Fibroblast of gingiva (primary cell): ENCODE measurements around the gene ANK2.
"Not testable (repeated sequence)": the region's sequence is repeated elsewhere in the genome, so short reads cannot be mapped to it uniquely, and the experiment has no call there.

Experiments used
- DNase-seq: peaks from one replicate; pipeline ENCODE4 v3.0.0-alpha.2; 2011; ENCODE audit warnings: low read depth

Gene ANK2

GRCh38 chr4:113209652-113210320, 160.3 kb downstream of the ANK2 start:
- no peak for DNase-seq

DNA sequence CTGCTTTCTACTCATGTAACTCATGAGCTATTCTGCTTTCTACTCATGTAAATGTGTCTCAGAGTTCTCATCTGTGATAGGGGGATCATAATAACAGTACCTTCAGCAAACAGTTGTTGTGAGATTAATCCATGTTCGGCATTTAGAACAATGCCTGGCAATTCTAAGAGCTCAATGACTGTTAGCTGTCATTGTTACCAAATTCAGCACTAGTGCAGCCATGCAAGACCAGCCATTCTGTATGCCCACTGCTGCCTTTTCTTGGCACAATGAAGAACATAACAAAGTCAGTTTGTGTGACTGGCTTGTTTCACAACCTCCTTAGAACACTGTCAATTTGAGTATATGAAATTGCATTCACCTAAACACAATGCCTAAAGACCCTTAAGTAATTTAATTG, 163.2 kb downstream of the ANK2 start:
- DNase-seq, result no peak

- DNase-seq, result peak; percentile 19
Measured at GRCh38 chr4:113221990-113222389, 172.5 kb downstream of the ANK2 start.

DNA sequence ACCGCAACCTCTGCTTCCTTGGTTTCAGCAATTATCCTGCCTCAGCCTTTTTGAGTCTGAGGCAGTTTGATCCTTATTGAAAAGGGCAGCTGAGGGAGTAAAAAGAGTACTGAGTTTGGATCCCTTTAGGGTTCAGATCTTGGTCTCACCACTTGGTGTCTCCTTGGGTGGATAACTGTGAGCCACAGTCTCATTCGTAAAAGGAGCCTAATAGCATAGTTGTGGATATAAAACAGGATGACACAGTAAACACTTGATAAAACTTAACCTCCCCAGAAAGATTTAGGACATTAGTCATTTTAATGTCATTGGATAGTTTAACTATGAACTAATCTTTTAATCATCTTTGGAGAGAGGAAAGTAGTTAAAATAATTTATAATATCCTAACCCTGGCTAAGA, 173.0 kb downstream of the ANK2 start:
- DNase-seq, result peak; percentile 1

DNA sequence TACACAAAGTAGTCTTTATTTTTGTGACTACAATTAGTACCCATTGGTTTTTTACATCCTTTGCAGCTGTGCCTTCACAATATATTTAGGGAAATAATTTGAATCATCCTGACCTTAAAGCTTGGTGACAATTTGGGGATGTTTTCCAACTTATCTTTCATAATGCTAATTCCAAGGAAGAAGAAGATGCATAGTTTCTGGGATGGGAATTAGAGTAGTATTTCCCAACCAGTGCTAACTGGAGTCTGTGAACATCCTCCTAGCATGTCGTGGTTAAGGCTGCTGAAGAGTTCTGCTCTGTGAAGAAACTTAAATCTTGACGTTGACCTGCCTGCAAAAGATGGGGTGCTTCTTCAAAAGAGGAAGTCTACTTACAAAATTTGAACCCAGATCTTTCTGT, 173.5 kb downstream of the ANK2 start:
- peak; percentile 29 for DNase-seq

DNA sequence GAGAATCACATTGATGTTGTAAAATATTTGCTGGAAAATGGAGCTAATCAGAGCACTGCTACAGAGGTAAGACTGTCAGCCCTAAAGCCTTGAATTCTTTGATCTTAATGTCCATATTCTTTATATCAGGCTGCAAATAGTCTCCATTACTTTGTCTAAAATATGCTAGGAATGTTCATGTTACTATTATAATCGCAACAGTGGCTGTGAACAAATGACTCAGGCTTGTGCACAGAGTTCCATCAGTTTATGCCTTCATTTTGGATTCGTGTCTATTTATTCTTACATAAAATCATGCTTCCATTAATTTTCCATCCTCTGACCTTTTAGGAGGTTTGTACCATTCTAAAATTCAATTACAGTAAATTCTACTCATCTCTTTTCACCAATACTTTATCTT, 182.7 kb downstream of the ANK2 start:
- no peak for DNase-seq

- DNase-seq, result no peak
Measured at GRCh38 chr4:113236916-113237315, 187.5 kb downstream of the ANK2 start.

GRCh38 chr4:113243312-113243711, 193.9 kb downstream of the ANK2 start:
- no peak for DNase-seq

DNA sequence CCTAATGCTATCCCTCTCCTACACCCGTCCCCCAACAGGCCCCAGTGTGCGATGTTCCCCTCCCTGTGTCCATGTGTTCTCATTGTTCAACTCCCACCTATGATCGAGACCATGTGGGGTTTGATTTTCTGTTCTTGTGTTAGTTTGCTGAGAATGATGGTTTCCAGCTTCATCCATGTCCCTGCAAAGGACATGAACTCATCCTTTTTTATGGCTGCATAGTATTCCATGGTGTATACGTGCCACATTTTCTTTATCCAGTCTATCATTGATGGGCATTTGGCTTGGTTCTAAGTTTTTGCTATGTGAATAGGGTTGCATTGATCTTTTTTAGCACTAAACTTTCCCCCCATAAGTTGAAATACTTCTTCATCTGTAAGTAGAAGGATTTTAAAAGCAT, 195.3 kb downstream of the ANK2 start:
- not testable (repeated sequence) for DNase-seq

- no peak for DNase-seq
Measured at GRCh38 chr4:113248320-113248719, 198.9 kb downstream of the ANK2 start.

DNA sequence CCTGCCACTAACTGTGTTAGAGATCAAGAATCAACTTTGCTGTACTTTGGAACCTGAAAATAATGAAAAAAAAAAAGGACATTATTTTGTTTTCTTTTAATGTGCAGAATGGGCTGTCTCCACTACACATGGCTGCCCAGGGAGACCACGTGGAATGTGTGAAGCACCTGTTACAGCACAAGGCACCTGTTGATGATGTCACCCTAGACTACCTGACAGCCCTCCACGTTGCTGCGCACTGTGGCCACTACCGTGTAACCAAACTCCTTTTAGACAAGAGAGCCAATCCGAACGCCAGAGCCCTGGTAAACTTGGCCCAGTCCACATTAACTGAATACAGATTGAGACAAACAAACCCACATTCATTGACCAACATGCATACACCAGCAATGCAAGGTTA, 206.2 kb downstream of the ANK2 start:
- no peak for DNase-seq

DNA sequence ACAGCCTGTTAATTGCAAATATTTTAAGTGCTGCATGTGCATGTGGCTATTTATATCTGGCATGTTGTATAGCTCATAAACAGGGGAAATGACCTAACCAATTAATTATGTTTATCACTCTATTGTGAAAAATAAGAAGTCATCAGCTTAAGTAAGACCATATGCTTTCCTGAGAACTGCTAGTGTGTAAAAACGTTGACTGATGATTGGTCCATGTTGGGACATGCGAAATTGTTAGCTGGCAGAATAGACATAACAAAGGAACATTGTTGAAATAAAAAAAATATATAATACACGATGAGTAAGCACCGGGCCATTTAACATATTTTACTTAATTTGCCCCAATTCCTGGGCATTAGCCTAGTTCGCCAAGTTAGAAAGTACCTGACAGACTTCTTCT, 207.5 kb downstream of the ANK2 start:
- peak; percentile 91 for DNase-seq

DNA sequence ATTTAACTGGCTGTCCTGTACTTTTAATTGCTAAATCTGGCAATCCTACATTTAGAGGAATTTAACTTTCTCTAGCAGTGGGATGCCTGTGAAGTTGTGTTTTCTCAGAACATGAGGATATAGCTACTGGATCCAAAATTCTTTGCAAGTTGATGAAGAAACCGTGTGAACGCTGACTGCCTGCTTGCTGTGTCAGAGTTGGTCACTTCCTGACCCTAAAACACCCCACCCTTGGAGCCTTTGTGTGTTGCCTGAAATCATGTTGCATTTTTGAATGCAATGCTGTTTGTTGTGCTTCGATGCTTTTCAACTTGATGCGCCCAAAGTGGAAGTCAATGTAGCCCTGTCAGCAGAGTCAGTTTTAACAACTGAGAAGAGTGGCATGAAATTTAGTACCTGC, 211.2 kb downstream of the ANK2 start:
- no peak for DNase-seq

DNA sequence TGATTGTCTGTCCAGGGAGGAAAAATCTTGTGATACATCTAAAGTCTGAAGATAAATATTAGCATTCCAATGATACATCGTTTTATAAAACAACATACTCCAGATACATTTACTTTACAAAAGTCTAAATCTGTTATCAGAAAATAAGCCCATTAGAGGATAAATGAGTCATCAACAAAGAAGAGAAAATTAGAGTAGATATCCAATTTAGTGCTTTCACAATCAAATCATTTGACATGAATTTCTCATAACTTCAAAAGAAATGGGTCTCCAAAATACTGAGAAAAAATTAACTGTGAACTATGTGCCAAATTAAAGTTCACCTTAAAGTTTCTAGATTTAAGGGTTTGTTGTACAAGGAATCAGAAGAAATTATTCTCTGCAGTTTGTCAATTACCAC, 213.8 kb downstream of the ANK2 start:
- DNase-seq, result no peak

DNA sequence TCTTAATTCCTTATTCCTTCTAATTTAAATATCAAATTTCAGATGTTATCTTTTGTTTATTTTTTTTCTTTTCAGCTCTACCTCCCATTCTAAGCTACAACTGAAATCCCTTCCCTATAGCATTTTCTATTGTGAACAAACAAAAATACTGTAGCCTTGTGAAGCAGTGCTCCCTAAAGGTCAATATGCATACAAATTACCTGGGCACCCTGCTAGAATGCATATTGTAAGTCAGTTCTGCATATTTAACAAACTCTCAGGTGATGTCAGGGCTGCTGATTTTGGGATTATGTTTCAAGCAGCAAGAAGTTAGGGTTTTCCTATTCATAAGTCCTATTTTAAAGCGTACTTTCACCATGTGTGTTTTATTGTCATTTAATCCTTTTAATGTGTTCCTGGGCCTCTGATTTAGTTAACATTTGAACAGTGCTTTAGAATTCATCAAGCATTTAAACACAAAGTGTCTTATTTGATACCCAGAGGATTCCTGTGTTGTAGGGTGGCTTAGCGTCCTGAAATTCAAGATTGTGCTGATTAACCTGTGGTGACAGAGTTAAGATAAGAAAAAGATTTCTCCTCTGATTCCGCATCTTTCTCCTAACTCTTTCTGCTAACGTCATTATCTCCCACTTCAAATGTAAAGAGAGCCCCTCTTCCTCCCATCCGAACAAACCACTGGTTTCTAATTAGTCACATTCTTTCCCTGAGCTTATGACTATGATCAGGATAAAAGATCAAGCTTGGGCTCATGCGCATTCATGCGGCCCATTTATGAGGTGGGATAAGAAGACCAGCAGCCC, 221.3 kb downstream of the ANK2 start:
- no peak for DNase-seq

DNA sequence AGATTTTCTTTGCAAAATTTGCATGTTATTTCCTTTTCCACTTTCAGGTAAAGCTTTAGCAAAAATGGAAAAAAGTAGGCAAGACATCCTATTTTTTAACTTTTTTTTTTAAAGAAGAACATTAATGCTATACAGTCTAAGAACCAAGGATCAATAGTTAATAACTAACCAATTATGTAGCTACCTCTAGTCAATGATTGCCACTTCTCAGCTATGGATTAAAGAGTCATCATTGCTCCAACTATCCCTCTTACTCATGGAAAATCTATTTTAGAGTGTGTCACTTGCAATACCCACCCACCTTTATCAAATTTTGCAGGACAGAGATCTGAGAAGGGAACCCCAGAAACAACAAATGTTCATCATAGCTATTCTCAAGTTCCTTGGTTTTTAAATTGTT, 223.1 kb downstream of the ANK2 start:
- no peak for DNase-seq

DNA sequence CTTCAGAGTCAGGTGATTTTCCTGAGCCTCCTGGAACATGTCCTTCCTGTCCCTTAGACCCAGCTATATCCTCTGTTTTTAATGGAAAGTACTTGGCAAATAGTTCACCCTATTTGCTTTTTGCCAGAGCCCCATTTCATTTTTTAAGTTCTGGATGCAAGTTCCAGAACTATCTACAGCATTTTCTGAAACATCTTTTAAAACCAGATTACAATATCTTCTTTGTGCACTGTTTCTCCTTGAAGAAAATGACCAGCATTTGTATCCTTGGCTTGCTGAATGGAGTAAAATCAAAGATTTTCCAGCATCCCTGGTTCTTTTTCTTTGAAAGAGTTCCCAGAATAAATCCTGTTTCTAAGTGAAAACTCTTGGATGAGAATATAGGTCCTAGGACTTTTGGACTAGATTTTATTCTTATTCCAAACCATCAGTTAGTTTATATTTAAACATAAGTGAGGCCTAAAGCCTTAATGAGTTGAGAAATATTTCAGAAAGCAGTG, 224.3 kb downstream of the ANK2 start:
- DNase-seq, result no peak

DNA sequence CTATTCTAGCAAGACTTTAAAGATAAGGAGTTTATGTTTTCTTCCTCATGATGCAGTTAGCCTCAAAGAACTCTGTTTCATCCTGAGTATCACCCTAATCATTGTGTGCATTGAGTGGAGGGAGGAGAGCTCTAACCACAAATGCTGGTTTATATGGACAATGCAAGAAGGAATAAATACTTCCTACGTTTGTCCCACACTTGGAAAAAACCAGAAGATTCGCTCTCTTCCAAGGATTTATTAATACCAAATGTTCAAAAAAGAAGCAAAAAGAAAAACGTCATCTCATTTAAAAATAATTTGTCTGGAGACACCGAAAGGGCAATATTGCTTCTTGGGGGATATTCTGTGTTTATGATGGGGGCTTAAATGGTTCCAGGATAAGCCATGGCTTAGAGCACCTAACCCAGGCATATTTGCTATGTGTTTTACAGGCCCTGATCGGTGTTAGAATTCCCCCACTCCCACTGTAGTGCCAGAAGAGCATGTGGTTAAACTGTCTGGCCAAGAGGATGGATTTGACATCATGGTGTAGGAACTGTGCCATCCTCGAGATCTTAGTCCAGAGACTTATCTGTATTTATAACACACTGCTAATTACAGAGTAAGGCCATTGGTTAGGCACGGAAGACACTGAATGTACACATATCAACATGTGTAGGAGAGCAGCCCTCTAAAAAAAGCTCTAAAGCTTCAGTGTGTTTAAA, 227.2 kb downstream of the ANK2 start:
- DNase-seq, result peak; percentile 55

- peak; percentile 71 for DNase-seq
Measured at GRCh38 chr4:113278324-113278934, 229.0 kb downstream of the ANK2 start.

- DNase-seq, result no peak
Measured at GRCh38 chr4:113285501-113285900, 236.0 kb downstream of the ANK2 start.

GRCh38 chr4:113288257-113288656, 238.8 kb downstream of the ANK2 start:
- no peak for DNase-seq

DNA sequence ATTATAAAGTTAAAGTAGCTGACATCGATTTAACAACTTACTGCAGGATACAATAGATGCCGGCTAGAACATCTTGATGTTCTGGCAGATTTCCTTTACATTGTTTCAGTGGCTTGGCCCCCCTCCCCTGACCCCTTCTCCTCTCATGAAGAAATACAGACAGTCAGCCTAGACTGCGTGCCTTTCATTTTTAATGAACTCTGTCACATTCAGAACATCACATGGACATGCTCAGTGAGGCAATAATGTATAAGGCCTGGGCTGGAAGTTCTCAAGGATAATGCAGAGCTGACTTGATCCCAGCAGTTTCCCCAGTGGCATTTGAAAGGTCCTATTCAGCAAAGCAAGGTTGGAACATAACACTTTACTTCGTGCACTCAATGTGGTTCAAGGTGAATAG, 239.2 kb downstream of the ANK2 start:
- DNase-seq, result no peak

GRCh38 chr4:113289766-113290165, 240.3 kb downstream of the ANK2 start:
- DNase-seq, result peak; percentile 26
